K562 (cell line): ENCODE results near the gene LUC7L3. TPM values are rescaled to one million over a fixed set of nuclear protein-coding genes. Genes with fewer than 3 reads are reported as not detected.

Experiments used
- CHD7 ChIP-seq: fragments of 200-600 bp; sonication (generic); IDR thresholded peaks from one replicate; pipeline ENCODE4 v1.6.1; 2012; ENCODE audit warnings: mild to moderate bottlenecking, low read depth, low read length, inconsistent platforms
- polyA plus RNA-seq, 8 experiments: library from polyadenylated mRNA; depleted of rRNA in 4 of 8; stranded (reverse) in 5 of 8; unstranded in 3 of 8; fragments of >200 nt; fragmentation: Nextera tagmentation in 2 of 8; fragmentation: Illumina TruSeq in 1 of 8; extraction: Ambion mirVana in 2 of 8; extraction: Trizol in 1 of 8; gene quantifications; 2 replicates each; pipeline versions ENCODE4 v1.2.1 to v1.2.3, GENCODE V29; 2011 to 2014; ENCODE audit warnings: inconsistent platforms in 1 of 8, missing spikeins in 1 of 8
- total RNA-seq, 7 experiments: library from RNA; depleted of rRNA in 6 of 7; stranded (reverse); fragments of >200 nt in 6 of 7; fragmentation: Illumina TruSeq in 2 of 7; extraction: Trizol in 2 of 7; gene quantifications; 2 replicates each; pipeline versions ENCODE4 v1.2.1 to v1.2.3, GENCODE V29; 2011 to 2021; ENCODE audit warnings: low replicate concordance in 1 of 7
- TF ChIP-seq, protein P1 (sequence below): sonication (generic); formaldehyde crosslinking; IDR thresholded peaks from 2 replicates; pipeline ENCODE4 v1.8.0; 2022; ENCODE audit warnings: mild to moderate bottlenecking, missing genetic modification reagents

Gene LUC7L3
- total and polyA plus RNA-seq, 9 of the 15 experiments (the other 6 are each of a cell fraction or from before 2014, with no cell fraction given), result 80.8 to 284 (median 127) TPM

- TF ChIP-seq, protein P1, sequence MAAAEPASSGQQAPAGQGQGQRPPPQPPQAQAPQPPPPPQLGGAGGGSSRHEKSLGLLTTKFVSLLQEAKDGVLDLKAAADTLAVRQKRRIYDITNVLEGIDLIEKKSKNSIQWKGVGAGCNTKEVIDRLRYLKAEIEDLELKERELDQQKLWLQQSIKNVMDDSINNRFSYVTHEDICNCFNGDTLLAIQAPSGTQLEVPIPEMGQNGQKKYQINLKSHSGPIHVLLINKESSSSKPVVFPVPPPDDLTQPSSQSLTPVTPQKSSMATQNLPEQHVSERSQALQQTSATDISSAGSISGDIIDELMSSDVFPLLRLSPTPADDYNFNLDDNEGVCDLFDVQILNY (CRISPR knock-in tag), result no peak
- TF ChIP-seq CHD7, result no peak
Observed at GRCh38 chr17:50715471-50715870, 3.9 kb upstream of the LUC7L3 start (continued).
